ENCODE results near the gene GNGT2. TPM values are rescaled to one million over a fixed set of nuclear protein-coding genes. Genes with fewer than 3 reads are reported as not detected.
"Not testable (repeated sequence)": the region's sequence is repeated elsewhere in the genome, so short reads cannot be mapped to it uniquely, and the experiment has no call there.

The GNGT2 gene
- polyA plus RNA-seq, 3 donors: 16.0 to 25.1 (median 16.7) TPM

- H3K4me2 ChIP-seq (replicated peaks; ENCODE audit: extremely low read depth, low read length, poor library complexity, severe bottlenecking); H3K27ac Mint-ChIP-seq; H3K36me3 Mint-ChIP-seq; H3K36me3 ChIP-seq (replicated peaks in 1 of 2; ENCODE audit: control insufficient read depth in 1 of 2, insufficient read depth in 2 of 2, low read length in 2 of 2); H3K79me2 ChIP-seq (ENCODE audit: insufficient read depth, low read length); H3K4me3 Mint-ChIP-seq; H3K4me1 ChIP-seq (ENCODE audit: control insufficient read depth in 1 of 2, insufficient read depth in 2 of 2, low read length in 2 of 2); H3K9ac ChIP-seq (ENCODE audit: insufficient read depth, low read length, poor library complexity, severe bottlenecking); H2AFZ ChIP-seq (ENCODE audit: insufficient read depth, low read depth, low read length, poor library complexity, severe bottlenecking); H4K20me1 ChIP-seq (ENCODE audit: insufficient read depth, low read length); H3K4me3 ChIP-seq (replicated peaks in 1 of 3; ENCODE audit: low read depth in 2 of 3, low read length in 3 of 3); H3K4me1 Mint-ChIP-seq; H3K27ac ChIP-seq (ENCODE audit: low read depth in 1 of 2, low read length in 2 of 2); intact Hi-C loops (cut with micrococcal nuclease); DNase-seq: not testable (repeated sequence)
- peaks cover 12 to 55% (median 32%) of the 10 kb centered on the region in 7 donors for H3K9me3 Mint-ChIP-seq
- Histone ChIP-seq H3K27me3 (ENCODE audit: control insufficient read depth in 2 of 2, insufficient read depth in 2 of 2, low read length in 2 of 2) (peaks cover 0 to 14% of the 10 kb centered on the region in 2 donors), H3K9me3 (replicated peaks in 1 of 2; ENCODE audit: control insufficient read depth in 1 of 2, insufficient read depth in 1 of 2, low read length in 2 of 2) (peaks cover 10 to 18% of the 10 kb centered on the region in 2 donors)
- no CpG with 5 or more reads among the region's 3 CpGs for WGBS (ENCODE audit: insufficient coverage)
- peaks cover 10 to 40% (median 28%) of the 10 kb centered on the region in 3 donors for H3K27me3 Mint-ChIP-seq (ENCODE audit: low read depth in 3 of 3)
These were observed 39.7 kb downstream of the GNGT2 start for GRCh38 chr17:49170711-49171110.

DNA sequence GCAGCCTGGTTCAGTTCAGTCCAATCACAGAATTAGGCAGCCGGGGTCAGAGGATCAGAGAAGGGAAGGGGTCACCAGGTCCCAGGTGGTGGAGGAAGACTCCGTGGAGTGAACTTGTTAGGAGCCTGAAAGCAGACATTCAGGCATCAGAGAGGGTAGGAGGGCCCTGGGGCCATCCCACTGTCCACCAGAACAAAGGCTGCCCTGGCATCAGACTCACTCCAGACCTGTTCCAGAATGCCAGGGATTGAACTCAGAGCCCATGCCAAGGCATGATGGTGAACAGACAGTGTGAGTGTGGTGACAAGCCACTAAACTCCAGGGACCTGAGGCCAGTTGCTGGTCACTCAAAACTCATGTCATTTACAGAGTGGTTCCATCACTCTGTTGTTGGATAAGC lies 40.2 kb downstream of the GNGT2 start:
- no peak overlapping the region for H3K4me3 ChIP-seq (replicated peaks in 1 of 3; ENCODE audit: low read depth in 2 of 3, low read length in 3 of 3)
- TF ChIP-seq CTCF (IDR thresholded peaks at IDR 0.05): no peak
- Mint-ChIP-seq H3K4me1 (peaks cover 1% of the 10 kb centered on the region), H3K9me3 (peaks cover 9 to 50% (median 27%) of the 10 kb centered on the region in 7 donors), H3K27ac (no peak overlapping the region), H3K4me3 (no peak overlapping the region), H3K36me3 (no peaks in the 10 kb centered on the region), H3K27me3 (ENCODE audit: low read depth in 3 of 3) (peaks cover 12 to 44% (median 30%) of the 10 kb centered on the region in 3 donors)
- peaks cover 0 to 17% of the 10 kb centered on the region in 2 donors for H3K27me3 ChIP-seq (ENCODE audit: control insufficient read depth in 2 of 2, insufficient read depth in 2 of 2, low read length in 2 of 2)
- no peak overlapping the region for H3K4me2 ChIP-seq (replicated peaks; ENCODE audit: extremely low read depth, low read length, poor library complexity, severe bottlenecking)
- no peaks in the 10 kb centered on the region for H3K4me1 ChIP-seq (ENCODE audit: control insufficient read depth in 1 of 2, insufficient read depth in 2 of 2, low read length in 2 of 2)
- H3K36me3 ChIP-seq (replicated peaks in 1 of 2; ENCODE audit: control insufficient read depth in 1 of 2, insufficient read depth in 2 of 2, low read length in 2 of 2): no peaks in the 10 kb centered on the region
- intact Hi-C loops (cut with micrococcal nuclease): no loop called here
- DNase-seq: no peak
- H3K27ac ChIP-seq (ENCODE audit: low read depth in 1 of 2, low read length in 2 of 2): no peak overlapping the region
- H4K20me1 ChIP-seq (ENCODE audit: insufficient read depth, low read length): no peaks in the 10 kb centered on the region
- H3K79me2 ChIP-seq (ENCODE audit: insufficient read depth, low read length): no peaks in the 10 kb centered on the region
- no peak overlapping the region for H2AFZ ChIP-seq (ENCODE audit: insufficient read depth, low read depth, low read length, poor library complexity, severe bottlenecking)
- WGBS (ENCODE audit: insufficient coverage): 100% methylated on average over 1 of the region's 2 CpGs
- peaks cover 5 to 13% of the 10 kb centered on the region in 2 donors for H3K9me3 ChIP-seq (replicated peaks in 1 of 2; ENCODE audit: control insufficient read depth in 1 of 2, insufficient read depth in 1 of 2, low read length in 2 of 2)
- H3K9ac ChIP-seq (ENCODE audit: insufficient read depth, low read length, poor library complexity, severe bottlenecking): no peak overlapping the region
